ENCODE results near the gene PLCG2.

The PLCG2 gene

DNA sequence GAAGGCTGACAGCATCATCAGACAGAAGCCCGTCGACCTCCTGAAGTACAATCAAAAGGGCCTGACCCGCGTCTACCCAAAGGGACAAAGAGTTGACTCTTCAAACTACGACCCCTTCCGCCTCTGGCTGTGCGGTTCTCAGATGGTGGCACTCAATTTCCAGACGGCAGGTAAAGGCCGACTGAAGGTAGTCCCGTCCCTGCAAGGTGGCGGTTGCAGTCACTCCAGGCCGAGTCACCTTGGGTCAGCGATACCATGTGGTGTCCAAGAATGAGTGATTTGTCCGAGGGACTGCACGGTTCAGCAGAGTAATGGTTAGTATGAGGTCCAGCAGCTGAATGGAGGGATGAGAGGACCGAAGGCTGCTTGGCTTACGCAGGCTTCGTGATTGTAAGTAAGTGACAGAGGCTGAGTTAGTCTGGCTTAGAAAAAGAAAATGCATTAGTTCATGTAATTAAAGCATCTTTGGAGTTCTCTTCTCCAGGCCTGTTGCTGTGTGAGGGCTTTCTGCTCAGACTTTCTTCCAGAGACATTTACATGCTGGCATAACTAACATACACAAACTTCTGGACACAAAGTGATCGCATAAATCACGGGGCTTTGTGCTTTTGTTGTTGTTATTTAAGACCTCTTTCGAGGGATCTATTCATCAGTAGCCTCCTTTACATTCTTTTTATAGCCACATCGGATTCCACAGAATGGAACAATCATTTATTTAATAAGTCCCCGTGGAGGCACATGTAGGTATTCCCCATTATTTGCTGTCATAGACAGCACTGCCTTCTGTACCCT, 157.3 kb downstream of the PLCG2 start:
- ChIA-PET CTCF (no interaction called here), POLR2A (no interaction called here)
- TF ChIP-seq L3MBTL2 (conservative IDR thresholded peaks at IDR 0.05): no peak
- TF ChIP-seq ARNT (IDR thresholded peaks at IDR 0.05): no peak
- TF ChIP-seq CTBP1 (IDR thresholded peaks at IDR 0.05; ENCODE audit: borderline replicate concordance): no peak
- TF ChIP-seq SP1 (IDR thresholded peaks at IDR 0.05): no peak
- no peak for DNase-seq (ENCODE audit: extremely low spot score)

DNA sequence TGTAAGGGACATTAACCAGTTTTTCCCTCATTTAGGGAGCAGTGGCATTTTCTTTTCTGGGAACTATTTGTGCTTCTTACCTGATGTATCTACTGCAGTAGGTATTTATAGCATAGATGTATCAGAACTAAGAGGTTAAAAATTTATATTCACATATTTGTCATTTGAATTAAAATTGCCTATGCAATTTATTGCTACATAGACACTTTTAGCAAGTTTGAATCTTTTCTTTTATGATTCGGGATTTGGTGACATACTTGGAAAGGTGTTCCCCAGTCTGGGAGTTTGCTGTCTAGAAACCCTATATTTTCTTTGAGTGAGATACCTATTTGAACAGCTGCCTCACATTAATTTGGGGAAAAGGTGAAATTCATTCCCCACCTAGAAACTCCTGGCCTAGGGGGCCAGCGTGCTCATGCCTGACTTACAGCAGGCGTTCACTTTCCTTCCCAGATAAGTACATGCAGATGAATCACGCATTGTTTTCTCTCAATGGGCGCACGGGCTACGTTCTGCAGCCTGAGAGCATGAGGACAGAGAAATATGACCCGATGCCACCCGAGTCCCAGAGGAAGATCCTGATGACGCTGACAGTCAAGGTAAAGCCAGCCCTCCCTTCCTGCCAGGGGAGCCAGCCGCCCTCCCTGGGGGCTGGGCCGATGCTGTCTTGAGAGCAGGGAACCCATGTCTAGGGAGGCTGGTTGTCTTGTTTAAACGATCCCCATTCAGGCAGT, 158.4 kb downstream of the PLCG2 start:
- no peak for DNase-seq (ENCODE audit: extremely low spot score)
- ChIA-PET CTCF (no interaction called here), POLR2A (no interaction called here)
- TF ChIP-seq ELF4 (IDR thresholded peaks at IDR 0.05) (no peak), L3MBTL2 (conservative IDR thresholded peaks at IDR 0.05) (no peak), ZNF384 (IDR thresholded peaks at IDR 0.05) (no peak), SP1 (IDR thresholded peaks at IDR 0.05) (no peak), SUZ12 (IDR thresholded peaks at IDR 0.05) (no peak), NFRKB (IDR thresholded peaks at IDR 0.05) (no peak), FOXM1 (IDR thresholded peaks at IDR 0.05; ENCODE audit: borderline replicate concordance) (no peak), TARDBP (IDR thresholded peaks at IDR 0.05) (no peak), LEF1 (IDR thresholded peaks at IDR 0.05; ENCODE audit: borderline replicate concordance) (no peak), FOXA1 (IDR thresholded peaks at IDR 0.05) (no peak), CTBP1 (IDR thresholded peaks at IDR 0.05; ENCODE audit: borderline replicate concordance) (no peak), FOXK2 (IDR thresholded peaks at IDR 0.05) (no peak)
- TF ChIP-seq, protein P1, sequence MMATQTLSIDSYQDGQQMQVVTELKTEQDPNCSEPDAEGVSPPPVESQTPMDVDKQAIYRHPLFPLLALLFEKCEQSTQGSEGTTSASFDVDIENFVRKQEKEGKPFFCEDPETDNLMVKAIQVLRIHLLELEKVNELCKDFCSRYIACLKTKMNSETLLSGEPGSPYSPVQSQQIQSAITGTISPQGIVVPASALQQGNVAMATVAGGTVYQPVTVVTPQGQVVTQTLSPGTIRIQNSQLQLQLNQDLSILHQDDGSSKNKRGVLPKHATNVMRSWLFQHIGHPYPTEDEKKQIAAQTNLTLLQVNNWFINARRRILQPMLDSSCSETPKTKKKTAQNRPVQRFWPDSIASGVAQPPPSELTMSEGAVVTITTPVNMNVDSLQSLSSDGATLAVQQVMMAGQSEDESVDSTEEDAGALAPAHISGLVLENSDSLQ (IDR thresholded peaks at IDR 0.05): no peak

DNA sequence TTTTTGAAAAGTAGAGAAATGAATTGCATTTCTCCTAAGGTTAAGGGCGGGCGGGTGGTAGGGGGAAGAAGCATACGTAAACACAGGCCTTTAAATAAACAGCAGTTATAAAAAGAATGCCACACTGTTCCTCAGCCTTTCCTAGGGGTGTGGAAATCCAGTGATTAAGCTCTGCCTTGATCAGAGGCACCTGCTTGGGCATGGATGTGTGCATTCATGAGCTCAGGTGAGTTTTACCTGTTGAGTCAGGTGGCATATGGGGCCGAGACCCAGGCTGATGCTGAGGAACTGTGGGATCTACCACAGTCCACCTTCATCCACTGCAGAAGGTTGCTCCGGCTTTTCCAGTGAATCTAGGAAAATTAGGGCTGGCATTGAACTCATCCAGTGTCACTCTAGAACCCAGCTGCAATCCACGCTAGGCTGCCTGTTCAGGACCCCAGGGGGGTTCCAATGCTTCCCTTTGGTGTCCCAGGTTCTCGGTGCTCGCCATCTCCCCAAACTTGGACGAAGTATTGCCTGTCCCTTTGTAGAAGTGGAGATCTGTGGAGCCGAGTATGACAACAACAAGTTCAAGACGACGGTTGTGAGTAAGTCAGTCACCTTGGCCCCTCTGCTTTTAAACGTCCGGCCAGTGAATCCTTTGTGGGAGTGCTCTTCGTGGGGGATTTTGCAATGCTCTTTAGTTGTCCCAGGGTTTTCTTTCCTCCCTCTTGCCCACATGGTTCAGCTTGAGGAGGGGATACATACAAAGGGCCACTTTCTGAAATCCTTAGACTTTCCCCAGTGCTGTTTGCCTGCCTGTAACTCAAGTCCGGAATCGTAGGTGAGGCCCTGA, 159.5 kb downstream of the PLCG2 start:
- no peak for DNase-seq (ENCODE audit: extremely low spot score)
- ChIA-PET POLR2A (no interaction called here), CTCF (no interaction called here)
- TF ChIP-seq, protein P1 (IDR thresholded peaks at IDR 0.05): no peak
- TF ChIP-seq SUZ12 (IDR thresholded peaks at IDR 0.05) (no peak), TARDBP (IDR thresholded peaks at IDR 0.05) (no peak), ZNF384 (IDR thresholded peaks at IDR 0.05) (no peak), FOXK2 (IDR thresholded peaks at IDR 0.05) (no peak), NFRKB (IDR thresholded peaks at IDR 0.05) (no peak), L3MBTL2 (conservative IDR thresholded peaks at IDR 0.05) (no peak), FOXA1 (IDR thresholded peaks at IDR 0.05) (no peak), ARNT (IDR thresholded peaks at IDR 0.05) (no peak), HDGF (IDR thresholded peaks at IDR 0.05; ENCODE audit: borderline replicate concordance) (no peak), BHLHE40 (IDR thresholded peaks at IDR 0.05; ENCODE audit: borderline replicate concordance) (no peak), ELF4 (IDR thresholded peaks at IDR 0.05) (no peak), FOXM1 (IDR thresholded peaks at IDR 0.05; ENCODE audit: borderline replicate concordance) (no peak), CTBP1 (IDR thresholded peaks at IDR 0.05; ENCODE audit: borderline replicate concordance) (no peak), LEF1 (IDR thresholded peaks at IDR 0.05; ENCODE audit: borderline replicate concordance) (no peak), SP1 (IDR thresholded peaks at IDR 0.05) (no peak)

DNA sequence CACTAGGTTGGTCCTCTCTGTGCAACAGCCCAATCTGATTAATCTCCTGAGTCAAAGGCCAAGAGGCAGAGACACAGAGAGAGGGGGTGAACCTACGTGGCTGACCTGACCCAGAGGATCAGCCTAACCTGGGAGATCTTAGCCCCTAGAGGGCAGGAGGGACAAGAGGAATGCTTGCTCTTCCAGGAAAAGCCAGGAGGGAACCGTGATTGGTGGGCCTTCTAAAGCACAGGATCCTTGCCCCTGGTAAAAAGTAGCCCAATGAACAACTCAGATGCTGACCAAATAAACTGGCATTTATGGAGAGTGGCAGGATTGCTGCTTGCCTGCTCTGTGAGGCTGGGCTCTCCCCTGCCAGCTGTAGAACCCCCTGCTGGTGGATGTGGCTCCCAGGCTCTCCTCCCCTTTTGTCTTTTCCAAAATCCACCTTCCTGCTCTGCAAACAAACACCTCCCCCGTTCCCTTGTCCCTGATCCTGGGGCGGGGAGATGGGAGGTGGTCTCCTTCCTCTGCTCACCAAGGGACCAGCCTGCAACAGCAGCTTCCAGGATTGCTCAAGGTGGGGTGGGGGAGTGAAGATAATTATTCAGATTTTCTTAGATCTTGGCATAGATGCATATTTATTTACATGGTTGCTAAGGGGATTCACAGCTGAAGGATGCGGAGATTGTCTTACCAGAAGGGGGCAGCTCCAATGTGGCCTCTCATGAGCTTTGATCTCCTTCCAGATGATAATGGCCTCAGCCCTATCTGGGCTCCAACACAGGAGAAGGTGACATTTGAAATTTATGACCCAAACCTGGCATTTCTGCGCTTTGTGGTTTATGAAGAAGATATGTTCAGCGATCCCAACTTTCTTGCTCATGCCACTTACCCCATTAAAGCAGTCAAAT, 160.3 kb downstream of the PLCG2 start:
- CTCF ChIA-PET: interaction anchor here (0.8 kb wide), 1 partner anchor 260 kb away, joined by 3 read pairs; no protein-coding TSS in a partner anchor
- DNase-seq (ENCODE audit: extremely low spot score): no peak
- no peak for TF ChIP-seq TARDBP (IDR thresholded peaks at IDR 0.05)
- no peak for TF ChIP-seq ELF4 (IDR thresholded peaks at IDR 0.05)
- TF ChIP-seq FOXA1 (IDR thresholded peaks at IDR 0.05): no peak
- no peak for TF ChIP-seq FOXM1 (IDR thresholded peaks at IDR 0.05; ENCODE audit: borderline replicate concordance)
- no peak for TF ChIP-seq FOXK2 (IDR thresholded peaks at IDR 0.05)
- no peak for TF ChIP-seq CTBP1 (IDR thresholded peaks at IDR 0.05; ENCODE audit: borderline replicate concordance)
- no peak for TF ChIP-seq ARNT (IDR thresholded peaks at IDR 0.05)
- no peak for TF ChIP-seq HDGF (IDR thresholded peaks at IDR 0.05; ENCODE audit: borderline replicate concordance)
- TF ChIP-seq, protein P1 (IDR thresholded peaks at IDR 0.05): no peak
- no peak for TF ChIP-seq LEF1 (IDR thresholded peaks at IDR 0.05; ENCODE audit: borderline replicate concordance)
- TF ChIP-seq L3MBTL2 (conservative IDR thresholded peaks at IDR 0.05): no peak
- POLR2A ChIA-PET: no interaction called here
